Neural cell (in vitro differentiated cells): ENCODE measurements around the gene PTTG1IP2. TPM values are rescaled to one million over a fixed set of nuclear protein-coding genes. Genes with fewer than 3 reads are reported as not detected.

Experiments
- H2AFZ ChIP-seq: fragments of 200-600, 300-800 bp; sonication (generic), shearing (Covaris generic); 2 replicates; pipeline ENCODE4 v1.6.0; 2014; ENCODE audit warnings: low read depth, mild to moderate bottlenecking, antibody characterized with exemption, low read length, moderate library complexity
- H3F3A ChIP-seq: fragments of 200-600 bp; shearing (Covaris generic); 2 replicates; pipeline ENCODE4 v1.6.1; 2016; ENCODE audit warnings: mild to moderate bottlenecking, moderate library complexity, mixed read lengths, antibody characterized with exemption, low read length; ENCODE audit not compliant: insufficient read depth, poor library complexity, severe bottlenecking
- H3K27ac ChIP-seq: fragments of 200-600, 300-800 bp; sonication (generic), shearing (Covaris generic); 2 replicates; pipeline ENCODE4 v1.5.1; 2014; ENCODE audit warnings: mild to moderate bottlenecking, low read length, moderate library complexity
- H3K27me3 ChIP-seq: fragments of 300-800, 200-600 bp; sonication (generic), shearing (Covaris generic); 2 replicates; pipeline ENCODE4 v1.6.0; 2014; ENCODE audit warnings: mild to moderate bottlenecking, low read depth, low read length, moderate library complexity; ENCODE audit not compliant: insufficient read depth
- H3K36me3 ChIP-seq: fragments of 300-800, 200-600 bp; sonication (generic), shearing (Covaris generic); 2 replicates; pipeline ENCODE4 v1.5.1; 2014; ENCODE audit warnings: mild to moderate bottlenecking, antibody characterized with exemption, low read length, moderate library complexity; ENCODE audit not compliant: insufficient read depth
- H3K4me2 ChIP-seq: fragments of 300-800, 200-600 bp; sonication (generic), shearing (Covaris generic); 2 replicates; pipeline ENCODE4 v1.6.0; 2014; ENCODE audit warnings: mild to moderate bottlenecking, low read length
- H3K4me3 ChIP-seq: fragments of 300-800, 200-600 bp; sonication (generic), shearing (Covaris generic); 2 replicates; pipeline ENCODE4 v1.5.1; 2014; ENCODE audit warnings: mild to moderate bottlenecking, low read length, moderate library complexity
- H3K79me2 ChIP-seq: fragments of 200-600 bp; shearing (Covaris generic); replicated peaks from 2 replicates; pipeline ENCODE4 v1.6.0; 2014; ENCODE audit warnings: mild to moderate bottlenecking, low read length, moderate library complexity; ENCODE audit not compliant: insufficient read depth
- H3K9ac ChIP-seq: fragments of 300-800, 200-600 bp; sonication (generic), shearing (Covaris generic); 2 replicates; pipeline ENCODE4 v1.6.1; 2016; ENCODE audit warnings: mild to moderate bottlenecking, low read length, mixed read lengths
- H3K9me2 ChIP-seq: fragments of 200-600 bp; shearing (Covaris generic); 2 replicates; pipeline ENCODE4 v1.6.1; 2016; ENCODE audit warnings: mild to moderate bottlenecking, low read length, mixed read lengths; ENCODE audit not compliant: insufficient read depth
- H3K9me3 ChIP-seq: fragments of 200-600, 300-800 bp; sonication (generic), shearing (Covaris generic); 2 replicates; pipeline ENCODE4 v1.6.1; 2016; ENCODE audit warnings: mild to moderate bottlenecking, mixed run types, low read length, moderate library complexity, mixed read lengths
- H4K20me1 ChIP-seq: fragments of 200-600 bp; shearing (Covaris generic); 2 replicates; pipeline ENCODE4 v1.6.1; 2016; ENCODE audit warnings: mild to moderate bottlenecking, mixed run types; ENCODE audit not compliant: insufficient read depth
- EP300 ChIP-seq: fragments of 450-650 bp; conservative IDR thresholded peaks from 2 replicates; pipeline ENCODE4 v1.6.1; 2014; ENCODE audit warnings: antibody characterized with exemption, mild to moderate bottlenecking, moderate library complexity; ENCODE audit not compliant: poor library complexity, severe bottlenecking
- EZH2 ChIP-seq: fragments of 200-600, 300-800 bp; shearing (Covaris generic), sonication (generic); IDR thresholded peaks from 2 replicates; pipeline ENCODE4 v1.6.1; 2014; ENCODE audit warnings: antibody characterized with exemption, low read length, borderline replicate concordance, mild to moderate bottlenecking; ENCODE audit not compliant: insufficient read depth, poor library complexity, severe bottlenecking
- MXI1 ChIP-seq: fragments of 450-650 bp; conservative IDR thresholded peaks from 2 replicates; pipeline ENCODE4 v1.6.1; 2014; ENCODE audit warnings: antibody characterized with exemption, mild to moderate bottlenecking; ENCODE audit not compliant: poor library complexity, severe bottlenecking
- POLR2AphosphoS5 ChIP-seq: IDR thresholded peaks from 2 replicates; pipeline ENCODE4 v1.6.1; 2012
- RAD21 ChIP-seq: fragments of 450-650 bp; conservative IDR thresholded peaks from 2 replicates; pipeline ENCODE4 v1.6.1; 2014; ENCODE audit warnings: antibody characterized with exemption, mild to moderate bottlenecking, moderate library complexity
- SMC3 ChIP-seq: fragments of 450-650 bp; conservative IDR thresholded peaks from 2 replicates; pipeline ENCODE4 v1.6.1; 2014; ENCODE audit warnings: antibody characterized with exemption, mild to moderate bottlenecking, moderate library complexity; ENCODE audit not compliant: poor library complexity
- TAF1 ChIP-seq: IDR thresholded peaks from 2 replicates; pipeline ENCODE4 v1.6.1; 2012; ENCODE audit warnings: low read depth
- polyA plus RNA-seq: library from polyadenylated mRNA; depleted of rRNA; stranded (reverse); fragments of >200 nt; gene quantifications from 2 replicates; pipeline ENCODE4 v1.2.3, GENCODE V29; 2014
- TF ChIP-seq, protein P1 (sequence below): fragments of 450-650 bp; IDR thresholded peaks from 2 replicates; pipeline ENCODE4 v1.5.1; 2014; ENCODE audit warnings: antibody characterized with exemption, mild to moderate bottlenecking, moderate library complexity; ENCODE audit not compliant: poor library complexity, severe bottlenecking
- TF ChIP-seq, protein P2 (sequence below): IDR thresholded peaks from 2 replicates; pipeline ENCODE4 v1.6.1; 2012; ENCODE audit warnings: borderline replicate concordance

Gene PTTG1IP2
- polyA plus RNA-seq, 1 donor from 2014 or later: not detected

DNA sequence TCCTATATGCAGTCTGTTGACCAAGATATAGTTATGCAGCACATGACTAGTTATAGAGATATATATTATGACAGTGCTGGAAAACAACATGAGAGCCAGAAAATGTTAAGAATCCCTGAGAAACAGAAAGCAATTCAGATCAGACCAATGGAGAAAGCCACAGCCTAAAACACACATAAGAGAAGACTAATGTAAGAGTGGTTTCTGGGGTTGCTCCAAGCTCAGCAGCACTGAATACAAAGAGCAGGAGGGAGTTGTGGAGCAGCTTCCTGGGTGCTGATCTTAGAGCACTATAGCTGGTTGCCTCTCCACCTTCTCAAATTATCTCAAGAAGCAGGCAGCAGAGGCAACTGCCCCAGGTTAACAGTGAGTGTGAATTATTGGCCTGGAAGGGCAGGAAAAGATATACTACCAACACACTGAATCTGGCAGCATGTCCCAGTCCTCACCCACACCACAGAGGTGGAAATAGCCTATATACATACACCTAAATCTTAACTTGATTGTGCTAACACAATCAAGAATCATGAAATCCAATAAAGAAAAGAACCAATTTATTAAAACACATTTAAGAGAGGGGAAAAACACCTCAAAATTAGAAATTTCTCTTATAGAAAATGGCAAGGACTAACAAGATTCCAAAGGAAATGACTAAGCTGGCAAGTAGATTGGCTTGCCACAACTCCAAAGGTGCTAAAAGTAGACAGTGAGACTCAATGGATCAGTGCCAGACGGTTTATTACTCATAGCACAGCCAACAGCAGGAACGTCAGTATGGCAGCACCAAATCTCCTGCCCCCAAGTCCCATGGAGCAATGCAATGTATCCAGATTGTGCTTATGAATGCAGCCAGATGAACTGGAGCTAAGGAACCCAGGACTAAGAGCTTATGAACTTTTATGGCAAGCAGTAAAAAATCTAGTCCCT lies 5.1 kb downstream of the PTTG1IP2 start:
- no peak overlapping the region for H3K27ac ChIP-seq
- H3K4me2 ChIP-seq: no peak overlapping the region
- no peaks in the 10 kb centered on the region for H3F3A ChIP-seq
- no peaks in the 10 kb centered on the region for H4K20me1 ChIP-seq
- H3K4me3 ChIP-seq: no peak overlapping the region
- H3K79me2 ChIP-seq: no peaks in the 10 kb centered on the region
- no peak for TF ChIP-seq EZH2
- TF ChIP-seq POLR2AphosphoS5: no peak
- TF ChIP-seq RAD21: no peak
- TF ChIP-seq, protein P1, sequence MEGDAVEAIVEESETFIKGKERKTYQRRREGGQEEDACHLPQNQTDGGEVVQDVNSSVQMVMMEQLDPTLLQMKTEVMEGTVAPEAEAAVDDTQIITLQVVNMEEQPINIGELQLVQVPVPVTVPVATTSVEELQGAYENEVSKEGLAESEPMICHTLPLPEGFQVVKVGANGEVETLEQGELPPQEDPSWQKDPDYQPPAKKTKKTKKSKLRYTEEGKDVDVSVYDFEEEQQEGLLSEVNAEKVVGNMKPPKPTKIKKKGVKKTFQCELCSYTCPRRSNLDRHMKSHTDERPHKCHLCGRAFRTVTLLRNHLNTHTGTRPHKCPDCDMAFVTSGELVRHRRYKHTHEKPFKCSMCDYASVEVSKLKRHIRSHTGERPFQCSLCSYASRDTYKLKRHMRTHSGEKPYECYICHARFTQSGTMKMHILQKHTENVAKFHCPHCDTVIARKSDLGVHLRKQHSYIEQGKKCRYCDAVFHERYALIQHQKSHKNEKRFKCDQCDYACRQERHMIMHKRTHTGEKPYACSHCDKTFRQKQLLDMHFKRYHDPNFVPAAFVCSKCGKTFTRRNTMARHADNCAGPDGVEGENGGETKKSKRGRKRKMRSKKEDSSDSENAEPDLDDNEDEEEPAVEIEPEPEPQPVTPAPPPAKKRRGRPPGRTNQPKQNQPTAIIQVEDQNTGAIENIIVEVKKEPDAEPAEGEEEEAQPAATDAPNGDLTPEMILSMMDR: no peak
- TF ChIP-seq, protein P2, sequence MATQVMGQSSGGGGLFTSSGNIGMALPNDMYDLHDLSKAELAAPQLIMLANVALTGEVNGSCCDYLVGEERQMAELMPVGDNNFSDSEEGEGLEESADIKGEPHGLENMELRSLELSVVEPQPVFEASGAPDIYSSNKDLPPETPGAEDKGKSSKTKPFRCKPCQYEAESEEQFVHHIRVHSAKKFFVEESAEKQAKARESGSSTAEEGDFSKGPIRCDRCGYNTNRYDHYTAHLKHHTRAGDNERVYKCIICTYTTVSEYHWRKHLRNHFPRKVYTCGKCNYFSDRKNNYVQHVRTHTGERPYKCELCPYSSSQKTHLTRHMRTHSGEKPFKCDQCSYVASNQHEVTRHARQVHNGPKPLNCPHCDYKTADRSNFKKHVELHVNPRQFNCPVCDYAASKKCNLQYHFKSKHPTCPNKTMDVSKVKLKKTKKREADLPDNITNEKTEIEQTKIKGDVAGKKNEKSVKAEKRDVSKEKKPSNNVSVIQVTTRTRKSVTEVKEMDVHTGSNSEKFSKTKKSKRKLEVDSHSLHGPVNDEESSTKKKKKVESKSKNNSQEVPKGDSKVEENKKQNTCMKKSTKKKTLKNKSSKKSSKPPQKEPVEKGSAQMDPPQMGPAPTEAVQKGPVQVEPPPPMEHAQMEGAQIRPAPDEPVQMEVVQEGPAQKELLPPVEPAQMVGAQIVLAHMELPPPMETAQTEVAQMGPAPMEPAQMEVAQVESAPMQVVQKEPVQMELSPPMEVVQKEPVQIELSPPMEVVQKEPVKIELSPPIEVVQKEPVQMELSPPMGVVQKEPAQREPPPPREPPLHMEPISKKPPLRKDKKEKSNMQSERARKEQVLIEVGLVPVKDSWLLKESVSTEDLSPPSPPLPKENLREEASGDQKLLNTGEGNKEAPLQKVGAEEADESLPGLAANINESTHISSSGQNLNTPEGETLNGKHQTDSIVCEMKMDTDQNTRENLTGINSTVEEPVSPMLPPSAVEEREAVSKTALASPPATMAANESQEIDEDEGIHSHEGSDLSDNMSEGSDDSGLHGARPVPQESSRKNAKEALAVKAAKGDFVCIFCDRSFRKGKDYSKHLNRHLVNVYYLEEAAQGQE: no peak
- no peak for TF ChIP-seq MXI1
- TF ChIP-seq SMC3: no peak
- no peak for TF ChIP-seq TAF1
- TF ChIP-seq EP300: no peak
- H3K9ac ChIP-seq: no peak overlapping the region
- H3K9me3 ChIP-seq: no peaks in the 10 kb centered on the region
- H3K9me2 ChIP-seq: no peaks in the 10 kb centered on the region
- no peak overlapping the region for H2AFZ ChIP-seq
- no peaks in the 10 kb centered on the region for H3K27me3 ChIP-seq
- no peaks in the 10 kb centered on the region for H3K36me3 ChIP-seq

GRCh38 chr7:90483251-90483650 lies 13.8 kb downstream of the PTTG1IP2 start:
- Histone ChIP-seq H3K4me2 (no peak overlapping the region), H4K20me1 (no peaks in the 10 kb centered on the region), H2AFZ (no peak overlapping the region), H3K27ac (no peak overlapping the region), H3F3A (no peaks in the 10 kb centered on the region), H3K36me3 (no peaks in the 10 kb centered on the region), H3K9ac (no peak overlapping the region), H3K9me3 (no peaks in the 10 kb centered on the region), H3K4me3 (no peak overlapping the region), H3K9me2 (no peaks in the 10 kb centered on the region), H3K79me2 (no peaks in the 10 kb centered on the region), H3K27me3 (no peaks in the 10 kb centered on the region)
- TF ChIP-seq POLR2AphosphoS5 (no peak), RAD21 (no peak), SMC3 (no peak), MXI1 (no peak), TAF1 (no peak), EZH2 (no peak), EP300 (no peak)
- TF ChIP-seq, protein P2: no peak
- TF ChIP-seq, protein P1: no peak
